ENCODE results near the gene AMPD2. TPM values are rescaled to one million over a fixed set of nuclear protein-coding genes. Genes with fewer than 3 reads are reported as not detected.
A peak's percentile ranks its signal among the peaks of the same experiment; 100 is the strongest.

Gene AMPD2
- total and polyA plus RNA-seq, 4 donors: 19.2 to 87.4 (median 22.7) TPM

- no peaks in the 10 kb centered on the region for H3K27me3 ChIP-seq (ENCODE audit: control insufficient read depth in 4 of 4, insufficient read depth in 4 of 4, low read length in 3 of 4)
- TF ChIP-seq EGR1 (IDR thresholded peaks at IDR 0.05; ENCODE audit: low read depth in 2 of 2): no peak
- peak in 1 of 2 donors; percentile 39 for TF ChIP-seq HNF4A (conservative IDR thresholded peaks at IDR 0.05)
- TF ChIP-seq RAD21 (IDR thresholded peaks at IDR 0.05): no peak
- TF ChIP-seq NR2F2 (IDR thresholded peaks at IDR 0.05): no peak
- TF ChIP-seq SP1 (IDR thresholded peaks at IDR 0.05): no peak
- TF ChIP-seq FOXA2 (IDR thresholded peaks at IDR 0.05): no peak
- TF ChIP-seq REST (IDR thresholded peaks at IDR 0.05): peak; percentile 8
- TF ChIP-seq CTCF (IDR thresholded peaks at IDR 0.05; ENCODE audit: low read depth, low read length, missing input control): no peak
- H3K36me3 ChIP-seq (ENCODE audit: control insufficient read depth in 4 of 4, insufficient read depth in 3 of 4, low read depth in 1 of 4, low read length in 3 of 4): no peaks in the 10 kb centered on the region
- WGBS: 0% methylated on average over 9 of the region's 9 CpGs
- H3K4me3 ChIP-seq (ENCODE audit: low read depth in 1 of 3, low read length in 3 of 3): peak overlapping the region; percentile 66 to 87 (median 77)
- H3K9ac ChIP-seq (ENCODE audit: low read depth in 1 of 2, low read length in 2 of 2): peak overlapping the region; percentile 78 to 96
- H3K9me3 ChIP-seq (ENCODE audit: control insufficient read depth in 4 of 4, low read length in 3 of 4): no peaks in the 10 kb centered on the region
- H3K27ac ChIP-seq (ENCODE audit: low read depth in 1 of 2, low read length in 2 of 2): peak overlapping the region; percentile 87 to 93
- no peak for DNase-seq (ENCODE audit: low spot score)
- peaks cover 8 to 70% (median 53%) of the 10 kb centered on the region in 4 donors for H3K4me1 ChIP-seq (ENCODE audit: control insufficient read depth in 4 of 4, insufficient read depth in 4 of 4, low read length in 3 of 4)
Measured at GRCh38 chr1:109620401-109620791, 759 bp downstream of the AMPD2 start.

DNA sequence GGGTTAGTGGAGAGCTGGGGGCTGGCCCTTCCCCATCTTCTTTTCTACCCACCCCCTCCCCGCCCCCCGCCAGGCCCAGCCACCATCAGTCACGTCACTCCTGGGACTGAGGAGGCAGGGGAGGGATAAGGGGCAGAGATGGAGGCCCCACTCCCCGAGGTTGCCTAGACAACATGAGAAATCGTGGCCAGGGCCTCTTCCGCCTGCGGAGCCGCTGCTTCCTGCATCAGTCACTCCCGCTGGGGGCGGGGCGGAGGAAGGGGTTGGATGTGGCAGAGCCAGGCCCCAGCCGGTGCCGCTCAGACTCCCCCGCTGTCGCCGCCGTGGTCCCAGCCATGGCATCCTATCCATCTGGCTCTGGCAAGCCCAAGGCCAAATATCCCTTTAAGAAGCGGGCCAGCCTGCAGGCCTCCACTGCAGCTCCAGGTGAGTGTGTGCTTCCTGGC, 1.2 kb downstream of the AMPD2 start:
- Histone ChIP-seq H3K4me1 (ENCODE audit: control insufficient read depth in 4 of 4, insufficient read depth in 4 of 4, low read length in 3 of 4) (peaks cover 8 to 68% (median 51%) of the 10 kb centered on the region in 4 donors), H3K9ac (ENCODE audit: low read depth in 1 of 2, low read length in 2 of 2) (peak overlapping the region; percentile 78 to 96), H3K9me3 (ENCODE audit: control insufficient read depth in 4 of 4, low read length in 3 of 4) (no peaks in the 10 kb centered on the region), H3K36me3 (ENCODE audit: control insufficient read depth in 4 of 4, insufficient read depth in 3 of 4, low read depth in 1 of 4, low read length in 3 of 4) (peaks cover 0 to 2% (median 0%) of the 10 kb centered on the region in 4 donors), H3K27ac (ENCODE audit: low read depth in 1 of 2, low read length in 2 of 2) (peak overlapping the region; percentile 87 to 93), H3K4me3 (ENCODE audit: low read depth in 1 of 3, low read length in 3 of 3) (peak overlapping the region; percentile 66 to 87 (median 77)), H3K27me3 (ENCODE audit: control insufficient read depth in 4 of 4, insufficient read depth in 4 of 4, low read length in 3 of 4) (no peaks in the 10 kb centered on the region)
- under 1% methylated on average over 18 of the region's 18 CpGs for WGBS
- peak; percentile 84 for DNase-seq (ENCODE audit: low spot score)
- TF ChIP-seq EGR1 (IDR thresholded peaks at IDR 0.05; ENCODE audit: low read depth in 2 of 2): no peak
- no peak for TF ChIP-seq CTCF (IDR thresholded peaks at IDR 0.05; ENCODE audit: low read depth, low read length, missing input control)
- TF ChIP-seq MAX (IDR thresholded peaks at IDR 0.05): no peak
- peak in 1 of 2 donors; percentile 32 for TF ChIP-seq RAD21 (IDR thresholded peaks at IDR 0.05)
- no peak for TF ChIP-seq HNF4G (IDR thresholded peaks at IDR 0.05)
- no peak for TF ChIP-seq HNF4A (conservative IDR thresholded peaks at IDR 0.05)
- TF ChIP-seq GABPA (IDR thresholded peaks at IDR 0.05 in 1 of 2, conservative IDR thresholded peaks at IDR 0.05 in 1 of 2): peak in 1 of 2 donors; percentile 79

Data from liver (tissue), 9 donors.